Suprapubic skin (tissue), 3 donors: ENCODE results near the gene SLC34A3.

ENCODE experiments used
- POLR2AphosphoS5 ChIP-seq, 3 donors: sonication (generic); formaldehyde crosslinking; IDR thresholded peaks; one replicate each; pipeline ENCODE4 v1.6.1; 2017; ENCODE audit warnings: antibody characterized with exemption in 3 of 3
- TF ChIP-seq, protein P1 (sequence below), 2 donors: fragments of 200-600 bp in 1 of 2; fragments of 450-650 bp in 1 of 2; sonication (generic) in 1 of 2; IDR thresholded peaks; one replicate each; pipeline ENCODE4 v1.5.1; 2016 to 2019; ENCODE audit warnings: antibody characterized with exemption in 2 of 2, mild to moderate bottlenecking in 1 of 2, moderate library complexity in 1 of 2

DNA sequence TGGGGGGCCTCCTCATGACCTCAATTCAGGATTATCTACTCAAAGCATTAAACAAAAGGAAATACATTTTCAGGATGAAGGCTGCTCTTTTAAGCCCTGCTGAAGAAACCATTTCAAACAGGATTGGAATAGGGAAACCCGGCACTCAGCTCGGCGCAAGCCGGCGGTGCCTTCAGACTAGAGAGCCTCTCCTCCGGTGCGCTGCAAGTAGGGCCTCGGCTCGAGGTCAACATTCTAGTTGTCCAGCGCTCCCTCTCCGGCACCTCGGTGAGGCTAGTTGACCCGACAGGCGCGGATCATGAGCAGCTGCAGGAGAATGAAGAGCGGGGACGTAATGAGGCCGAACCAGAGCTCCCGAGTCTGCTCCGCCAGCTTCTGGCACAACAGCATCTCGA is 26.0 kb upstream of the SLC34A3 start:
- TF ChIP-seq, protein P1, sequence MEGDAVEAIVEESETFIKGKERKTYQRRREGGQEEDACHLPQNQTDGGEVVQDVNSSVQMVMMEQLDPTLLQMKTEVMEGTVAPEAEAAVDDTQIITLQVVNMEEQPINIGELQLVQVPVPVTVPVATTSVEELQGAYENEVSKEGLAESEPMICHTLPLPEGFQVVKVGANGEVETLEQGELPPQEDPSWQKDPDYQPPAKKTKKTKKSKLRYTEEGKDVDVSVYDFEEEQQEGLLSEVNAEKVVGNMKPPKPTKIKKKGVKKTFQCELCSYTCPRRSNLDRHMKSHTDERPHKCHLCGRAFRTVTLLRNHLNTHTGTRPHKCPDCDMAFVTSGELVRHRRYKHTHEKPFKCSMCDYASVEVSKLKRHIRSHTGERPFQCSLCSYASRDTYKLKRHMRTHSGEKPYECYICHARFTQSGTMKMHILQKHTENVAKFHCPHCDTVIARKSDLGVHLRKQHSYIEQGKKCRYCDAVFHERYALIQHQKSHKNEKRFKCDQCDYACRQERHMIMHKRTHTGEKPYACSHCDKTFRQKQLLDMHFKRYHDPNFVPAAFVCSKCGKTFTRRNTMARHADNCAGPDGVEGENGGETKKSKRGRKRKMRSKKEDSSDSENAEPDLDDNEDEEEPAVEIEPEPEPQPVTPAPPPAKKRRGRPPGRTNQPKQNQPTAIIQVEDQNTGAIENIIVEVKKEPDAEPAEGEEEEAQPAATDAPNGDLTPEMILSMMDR (IDR thresholded peaks at IDR 0.05): no peak
- no peak for TF ChIP-seq POLR2AphosphoS5 (IDR thresholded peaks at IDR 0.05)
